Retinal pigment epithelial cell (primary cell): ENCODE data around the gene VPS13A.

ENCODE experiments used
- DNase-seq: peaks from one replicate; pipeline ENCODE4 v3.0.0-alpha.2; 2010; ENCODE audit warnings: low read depth
- H3K4me3 ChIP-seq: 2 replicates; pipeline ENCODE4 v1.5.1; 2011; ENCODE audit warnings: mild to moderate bottlenecking, low read length, control low read depth, moderate library complexity
- CTCF ChIP-seq: conservative IDR thresholded peaks from 2 replicates; pipeline ENCODE4 v1.5.1; 2011; ENCODE audit warnings: low read depth, low read length, control low read depth, inconsistent platforms

The VPS13A gene

GRCh38 chr9:77177143-77177893 is at the start of gene VPS13A:
TSS of gene VPS13A (plus strand) at chr9:77177534. CDS start at chr9:77177705, 171 bp downstream.
- no peak for TF ChIP-seq CTCF
- peak; percentile 62 for DNase-seq
- peak within 1 kb of the TSS; percentile 80 for H3K4me3 ChIP-seq

- no peak for TF ChIP-seq CTCF
- no peak for DNase-seq
- H3K4me3 ChIP-seq, result no peak overlapping the region
Observed at GRCh38 chr9:77128125-77128789, 49.1 kb upstream of the VPS13A start.

- TF ChIP-seq CTCF, result no peak
- H3K4me3 ChIP-seq, result no peak overlapping the region
- no peak for DNase-seq
Observed at GRCh38 chr9:77131399-77131798, 45.9 kb upstream of the VPS13A start.

- no peak overlapping the region for H3K4me3 ChIP-seq
- no peak for DNase-seq
- TF ChIP-seq CTCF, result no peak
Observed at GRCh38 chr9:77133011-77133410, 44.3 kb upstream of the VPS13A start.

GRCh38 chr9:77142366-77142765 is 35.0 kb upstream of the VPS13A start:
- DNase-seq, result no peak
- no peak for TF ChIP-seq CTCF
- H3K4me3 ChIP-seq, result no peak overlapping the region

GRCh38 chr9:77149879-77150278 is 27.5 kb upstream of the VPS13A start:
- no peak overlapping the region for H3K4me3 ChIP-seq
- DNase-seq, result no peak
- no peak for TF ChIP-seq CTCF

- DNase-seq, result no peak
- H3K4me3 ChIP-seq, result no peak overlapping the region
- TF ChIP-seq CTCF, result no peak
Observed at GRCh38 chr9:77152289-77152688, 25.0 kb upstream of the VPS13A start.
